ENCODE measurements around the gene NFATC2.

NFATC2 gene

GRCh38 chr20:51469578-51470498 lies 72.7 kb downstream of the NFATC2 start (continued):
- no peak for TF ChIP-seq POU6F1 (CRISPR knock-in tag; IDR thresholded peaks at IDR 0.05; ENCODE audit: borderline replicate concordance, low read depth)
- no peak for TF ChIP-seq ZC3H10 (CRISPR knock-in tag; IDR thresholded peaks at IDR 0.05)

GRCh38 chr20:51469046-51469445 lies 73.5 kb downstream of the NFATC2 start:
- TF ChIP-seq TOX (CRISPR knock-in tag; IDR thresholded peaks at IDR 0.05; ENCODE audit: borderline replicate concordance) = no peak
- ATAC-seq = no peak

- ATAC-seq = no peak
- TF ChIP-seq POU6F1 (CRISPR knock-in tag; IDR thresholded peaks at IDR 0.05; ENCODE audit: borderline replicate concordance, low read depth) = no peak
These were observed 73.9 kb downstream of the NFATC2 start for GRCh38 chr20:51468636-51469035.

- no peak for ATAC-seq
- TF ChIP-seq ZFP30 (CRISPR knock-in tag; IDR thresholded peaks at IDR 0.05) (no peak), ZNF8 (CRISPR knock-in tag; IDR thresholded peaks at IDR 0.05) (no peak), PATZ1 (CRISPR knock-in tag; IDR thresholded peaks at IDR 0.05; ENCODE audit: borderline replicate concordance) (no peak), TOX (CRISPR knock-in tag; IDR thresholded peaks at IDR 0.05; ENCODE audit: borderline replicate concordance) (no peak), ZNF70 (CRISPR knock-in tag; IDR thresholded peaks at IDR 0.05) (no peak), ZNF565 (CRISPR knock-in tag; conservative IDR thresholded peaks at IDR 0.05; ENCODE audit: low read depth) (no peak)
These were observed 74.4 kb downstream of the NFATC2 start for GRCh38 chr20:51467956-51468626.

GRCh38 chr20:51463998-51464397 lies 78.5 kb downstream of the NFATC2 start:
- no peak for ATAC-seq
- TF ChIP-seq BACH2 (CRISPR knock-in tag; IDR thresholded peaks at IDR 0.05; ENCODE audit: borderline replicate concordance) = no peak
- no peak for TF ChIP-seq GLIS3 (CRISPR knock-in tag; IDR thresholded peaks at IDR 0.05)
- no peak for TF ChIP-seq PPARA (CRISPR knock-in tag; IDR thresholded peaks at IDR 0.05; ENCODE audit: borderline replicate concordance)
- no peak for TF ChIP-seq ZFP30 (CRISPR knock-in tag; IDR thresholded peaks at IDR 0.05)
- TF ChIP-seq OSR1 (CRISPR knock-in tag; IDR thresholded peaks at IDR 0.05) = no peak
- no peak for TF ChIP-seq TOX (CRISPR knock-in tag; IDR thresholded peaks at IDR 0.05; ENCODE audit: borderline replicate concordance)
- no peak for TF ChIP-seq ISL1 (CRISPR knock-in tag; IDR thresholded peaks at IDR 0.05)
- TF ChIP-seq TSHZ2 (CRISPR knock-in tag; IDR thresholded peaks at IDR 0.05) = no peak
- no peak for TF ChIP-seq ZFP3 (CRISPR knock-in tag; IDR thresholded peaks at IDR 0.05)
- no peak for TF ChIP-seq ZNF70 (CRISPR knock-in tag; IDR thresholded peaks at IDR 0.05)
- no peak for TF ChIP-seq PATZ1 (CRISPR knock-in tag; IDR thresholded peaks at IDR 0.05; ENCODE audit: borderline replicate concordance)
- TF ChIP-seq POU6F1 (CRISPR knock-in tag; IDR thresholded peaks at IDR 0.05; ENCODE audit: borderline replicate concordance, low read depth) = no peak
- no peak for TF ChIP-seq ZNF8 (CRISPR knock-in tag; IDR thresholded peaks at IDR 0.05)
- TF ChIP-seq ESRRG (CRISPR knock-in tag; IDR thresholded peaks at IDR 0.05) = no peak
- TF ChIP-seq ARNTL (CRISPR knock-in tag; IDR thresholded peaks at IDR 0.05; ENCODE audit: borderline replicate concordance, low read depth) = no peak
- no peak for TF ChIP-seq CSRNP3 (CRISPR knock-in tag; IDR thresholded peaks at IDR 0.05)
